AG09319 (cell line): ENCODE results near the gene MRPL9.

ENCODE experiments used
- DNase-seq: peaks from one replicate; pipeline ENCODE4 v3.0.0-alpha.2; 2010; ENCODE audit warnings: low read depth; ENCODE audit errors: extremely low read depth
- CTCF ChIP-seq: IDR thresholded peaks from 2 replicates; pipeline ENCODE4 v1.5.1; 2011; ENCODE audit warnings: low read depth, mild to moderate bottlenecking, inconsistent platforms, low read length, moderate library complexity

MRPL9 gene

GRCh38 chr1:151729157-151729965 is 33.9 kb downstream of the MRPL9 start:
- no peak for DNase-seq
- no peak for TF ChIP-seq CTCF

DNA sequence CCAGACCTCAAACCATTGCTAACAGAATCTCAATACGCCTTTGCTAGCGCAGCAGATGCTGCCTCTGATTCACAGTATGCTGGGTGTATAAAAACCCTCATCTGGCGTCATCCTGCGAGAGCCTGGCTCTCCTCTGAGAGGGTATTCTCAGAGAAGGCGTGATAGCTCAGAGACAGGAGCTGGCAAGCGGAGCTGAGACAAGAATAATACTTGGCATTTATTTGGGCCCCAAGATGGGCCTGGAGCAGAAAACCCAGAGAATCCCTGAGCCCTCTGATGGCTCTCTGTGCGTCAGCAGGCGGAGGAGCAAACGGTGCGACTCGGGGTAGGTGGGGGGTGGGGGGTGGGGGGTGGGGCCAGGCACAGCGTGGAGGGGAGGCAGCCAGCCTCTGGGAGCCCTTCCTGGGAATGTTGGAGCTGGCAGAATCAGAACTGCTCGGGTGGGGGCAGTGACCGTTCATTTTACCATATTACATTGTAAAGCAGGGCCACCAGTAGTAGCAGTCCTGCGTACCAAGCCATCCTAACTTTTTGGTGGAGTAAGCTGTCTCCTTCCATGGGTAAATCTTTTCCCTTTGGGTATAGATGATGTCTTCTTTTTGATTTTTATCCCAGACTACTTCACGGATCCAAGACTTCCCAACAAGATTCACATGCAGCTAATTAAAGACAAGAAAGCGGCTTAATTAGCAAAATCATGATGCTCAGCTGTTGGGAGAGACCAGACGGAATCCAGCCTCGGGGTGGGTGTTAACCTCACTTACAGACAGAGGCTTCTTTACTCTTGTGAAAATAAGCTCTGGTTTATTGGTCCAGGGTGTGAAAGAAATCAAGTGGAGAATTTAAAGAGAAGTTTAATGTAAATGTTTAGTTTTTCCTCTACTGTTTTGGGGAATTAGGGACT is 34.9 kb downstream of the MRPL9 start:
- no peak for DNase-seq
- TF ChIP-seq CTCF, result no peak

DNA sequence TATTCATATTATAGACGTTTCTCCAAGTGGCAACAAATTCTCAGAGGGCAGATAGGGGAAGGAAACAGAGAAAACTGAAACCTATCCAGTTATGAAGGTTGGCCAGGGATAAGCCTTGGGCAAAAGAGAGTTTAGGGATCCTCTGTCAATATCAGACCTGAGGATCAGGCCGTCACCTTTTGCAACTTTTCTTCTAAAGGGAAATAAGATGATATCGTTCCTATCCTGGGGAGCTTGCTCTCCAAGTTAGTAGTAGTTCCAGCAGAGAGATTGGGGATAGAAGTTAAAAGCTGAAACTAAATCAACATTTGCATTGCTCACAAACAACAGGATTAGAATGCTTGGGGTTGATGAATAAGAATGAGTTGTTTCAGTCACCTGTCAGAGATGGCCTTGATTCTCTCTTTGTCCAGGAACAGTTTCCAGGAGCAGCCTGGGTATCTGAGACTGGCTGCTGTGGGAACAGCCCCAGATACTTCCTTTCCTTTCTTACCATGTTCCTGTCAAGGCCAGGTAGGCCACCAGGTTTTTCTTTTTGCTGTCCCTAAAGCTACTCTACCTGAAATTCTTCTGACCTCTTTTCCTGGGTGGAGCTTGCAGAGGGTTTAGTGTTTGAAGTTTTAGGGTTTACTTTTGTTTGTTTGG is 39.4 kb downstream of the MRPL9 start:
- no peak for TF ChIP-seq CTCF
- DNase-seq, result no peak

- no peak for DNase-seq
- TF ChIP-seq CTCF, result no peak
These were observed 41.3 kb downstream of the MRPL9 start for GRCh38 chr1:151721788-151722510.

- DNase-seq, result no peak
These were observed 42.1 kb downstream of the MRPL9 start, which contains the start of gene RIIAD1 for GRCh38 chr1:151720974-151721787. Gene RIIAD1, plus strand, starts transcription at chr1:151721522. Its CDS starts 15 bp downstream, at chr1:151721537.

More at GRCh38 chr1:151720974-151721787, 42.1 kb downstream of the MRPL9 start, which contains the start of gene RIIAD1:
- TF ChIP-seq CTCF, result no peak
